RWPE2 (cell line): Measurements from ENCODE around the gene HELZ2.

ENCODE experiments used
- ATAC-seq: fragments of 200-7000 bp; cut with Tn5 transposase; 3 replicates; pipeline ENCODE4 v1.9.1; 2021; ENCODE audit warnings: low read depth
- DNase-seq: peaks from one replicate; pipeline ENCODE4 v3.0.0-alpha.2; 2020; ENCODE audit warnings: low spot score
- H3K27ac ChIP-seq: fragments of 450-650 bp; 2 replicates; pipeline ENCODE4 v1.5.1; 2017; ENCODE audit warnings: mild to moderate bottlenecking; ENCODE audit not compliant: poor library complexity, severe bottlenecking
- H3K27me3 ChIP-seq: fragments of 250-450 bp; sonication (Bioruptor Pico); 2 replicates; pipeline ENCODE4 v1.5.1; 2021; ENCODE audit warnings: mild to moderate bottlenecking, moderate library complexity; ENCODE audit not compliant: insufficient read depth, poor library complexity, severe bottlenecking
- H3K36me3 ChIP-seq: fragments of 250-450 bp; sonication (Bioruptor Pico); 2 replicates; pipeline ENCODE4 v1.5.1; 2020; ENCODE audit warnings: low read depth, mild to moderate bottlenecking, moderate library complexity
- H3K4me1 ChIP-seq: fragments of 250-450 bp; sonication (Bioruptor Pico); 2 replicates; pipeline ENCODE4 v1.5.1; 2021; ENCODE audit warnings: mild to moderate bottlenecking, moderate library complexity; ENCODE audit not compliant: insufficient read depth, poor library complexity, severe bottlenecking
- H3K4me3 ChIP-seq: fragments of 250-450 bp; sonication (Bioruptor Pico); 2 replicates; pipeline ENCODE4 v1.5.1; 2021; ENCODE audit warnings: mild to moderate bottlenecking, moderate library complexity; ENCODE audit not compliant: severe bottlenecking
- H3K9me3 ChIP-seq: fragments of 250-450 bp; sonication (Bioruptor Pico); 2 replicates; pipeline ENCODE4 v1.5.1; 2021; ENCODE audit warnings: mild to moderate bottlenecking, moderate library complexity; ENCODE audit not compliant: severe bottlenecking
- CTCF ChIP-seq: fragments of 450-650 bp; IDR thresholded peaks from one replicate; pipeline ENCODE4 v1.5.1; 2017; ENCODE audit warnings: mild to moderate bottlenecking, moderate library complexity; ENCODE audit not compliant: poor library complexity, severe bottlenecking

The HELZ2 gene

GRCh38 chr20:63585616-63586565 is 11.9 kb upstream of the HELZ2 start:
- Histone ChIP-seq H3K9me3 (no peaks in the 10 kb centered on the region), H3K36me3 (peaks cover 7% of the 10 kb centered on the region; the same call in 1 of the 2 replicates), H3K4me1 (no peaks in the 10 kb centered on the region), H3K4me3 (no peak overlapping the region), H3K27ac (no peak overlapping the region), H3K27me3 (no peaks in the 10 kb centered on the region)
- no peak for TF ChIP-seq CTCF
- ATAC-seq (no peak; the same call in 1 of the 3 replicates), DNase-seq (peak; percentile 80)

GRCh38 chr20:63582382-63583063 is 8.5 kb upstream of the HELZ2 start:
- Histone ChIP-seq H3K4me1 (no peaks in the 10 kb centered on the region), H3K36me3 (no peaks in the 10 kb centered on the region), H3K27ac (no peak overlapping the region), H3K27me3 (no peaks in the 10 kb centered on the region), H3K4me3 (no peak overlapping the region), H3K9me3 (no peaks in the 10 kb centered on the region)
- TF ChIP-seq CTCF: no peak
- DNase-seq: no peak
- ATAC-seq: no peak

- peak; percentile 91 for ATAC-seq
- Histone ChIP-seq H3K27me3 (no peaks in the 10 kb centered on the region), H3K4me3 (no peak overlapping the region), H3K36me3 (no peaks in the 10 kb centered on the region), H3K9me3 (no peaks in the 10 kb centered on the region), H3K27ac (no peak overlapping the region), H3K4me1 (no peaks in the 10 kb centered on the region)
- peak; percentile 92 for DNase-seq
- TF ChIP-seq CTCF: peak; percentile 99
These were observed 6.9 kb upstream of the HELZ2 start for GRCh38 chr20:63580796-63581461.

GRCh38 chr20:63579017-63579694 is 5.1 kb upstream of the HELZ2 start:
- no peak overlapping the region for H3K27ac ChIP-seq
- no peaks in the 10 kb centered on the region for H3K9me3 ChIP-seq
- H3K4me1 ChIP-seq: peaks cover 4% of the 10 kb centered on the region
- no peaks in the 10 kb centered on the region for H3K27me3 ChIP-seq
- TF ChIP-seq CTCF: no peak
- no peak overlapping the region for H3K4me3 ChIP-seq
- DNase-seq: peak; percentile 76
- no peak for ATAC-seq
- H3K36me3 ChIP-seq: no peaks in the 10 kb centered on the region
